IMR-90 (cell line): ENCODE measurements around the gene RGN. TPM values are rescaled to one million over a fixed set of nuclear protein-coding genes. Genes with fewer than 3 reads are reported as not detected.

Experiments used
- ATAC-seq: fragments of 200-7000 bp; cut with Tn5 transposase; 2 replicates; pipeline ENCODE4 v1.9.1; 2020; ENCODE audit warnings: low read depth, mild to moderate bottlenecking, moderate library complexity
- BruUV-seq: library from RNA; stranded (reverse); fragments of 400-500 nt; replicated peaks from 2 replicates; lab custom pipeline; 2021; lab: Mats Ljungman, UMichigan
- CTCF ChIA-PET: fragments of 300-600 bp; formaldehyde crosslinking; extraction: SDS; loops from one replicate; lab custom pipeline; 2021; ENCODE audit warnings: antibody characterized with exemption; lab: Yijun Ruan, JAX
- POLR2A ChIA-PET: fragments of 300-600 bp; sonication (Branson Sonifier 250); formaldehyde crosslinking; loops from one replicate; lab custom pipeline; 2022; ENCODE audit warnings: antibody characterized with exemption; ENCODE audit not compliant: unreplicated experiment; lab: Charles Lee
- DNase-seq: peaks from one replicate; pipeline ENCODE4 v3.0.0; 2013
- H2AFZ ChIP-seq: replicated peaks from 2 replicates; pipeline ENCODE3; 2013; ENCODE audit warnings: low read length, mild to moderate bottlenecking; ENCODE audit not compliant: poor library complexity
- H2AK5ac ChIP-seq: 2 replicates; pipeline ENCODE4 v1.6.1; 2013; ENCODE audit warnings: low read depth, low read length, inconsistent platforms
- H2AK9ac ChIP-seq: replicated peaks from 2 replicates; pipeline ENCODE3; 2013; ENCODE audit warnings: mild to moderate bottlenecking, low read depth, low read length, moderate library complexity; ENCODE audit not compliant: poor library complexity
- H2BK120ac ChIP-seq: 2 replicates; pipeline ENCODE4 v1.6.1; 2013; ENCODE audit warnings: low read depth, low read length, inconsistent platforms
- H2BK15ac ChIP-seq: 3 replicates; pipeline ENCODE4 v1.6.1; 2013; ENCODE audit warnings: low read depth, low read length, inconsistent platforms
- H2BK20ac ChIP-seq: 2 replicates; pipeline ENCODE4 v1.6.1; 2013; ENCODE audit warnings: low read depth, mild to moderate bottlenecking, inconsistent platforms, low read length, moderate library complexity
- H2BK5ac ChIP-seq: 2 replicates; pipeline ENCODE4 v1.6.1; 2013; ENCODE audit warnings: mild to moderate bottlenecking, low read depth, low read length, inconsistent platforms; ENCODE audit not compliant: poor library complexity, severe bottlenecking
- H3K14ac ChIP-seq: replicated peaks from 2 replicates; pipeline ENCODE4 v1.6.1; 2013; ENCODE audit warnings: low read depth, low read length, inconsistent platforms
- H3K18ac ChIP-seq: 2 replicates; pipeline ENCODE4 v1.6.1; 2013; ENCODE audit warnings: low read depth, low read length, control low read depth
- H3K23ac ChIP-seq: 2 replicates; pipeline ENCODE4 v1.6.1; 2013; ENCODE audit warnings: low read depth, low read length, inconsistent platforms
- H3K27ac ChIP-seq: 2 replicates; pipeline ENCODE4 v1.5.1; 2013; ENCODE audit warnings: mild to moderate bottlenecking, control low read depth, low read length; ENCODE audit not compliant: insufficient read depth
- H3K27me3 ChIP-seq: 2 replicates; pipeline ENCODE4 v1.6.1; 2013; ENCODE audit warnings: low read length; ENCODE audit not compliant: control insufficient read depth, insufficient read depth
- H3K36me3 ChIP-seq: 2 replicates; pipeline ENCODE4 v1.6.1; 2013; ENCODE audit warnings: low read length, mixed read lengths; ENCODE audit not compliant: control insufficient read depth, insufficient read depth
- H3K4ac ChIP-seq: 2 replicates; pipeline ENCODE4 v1.6.1; 2013; ENCODE audit warnings: low read depth, low read length, inconsistent platforms
- H3K4me1 ChIP-seq: 2 replicates; pipeline ENCODE4 v1.6.1; 2013; ENCODE audit warnings: low read length, mixed read lengths; ENCODE audit not compliant: control insufficient read depth, insufficient read depth
- H3K4me2 ChIP-seq: 2 replicates; pipeline ENCODE4 v1.6.1; 2013; ENCODE audit warnings: low read depth, mild to moderate bottlenecking, control low read depth, low read length, moderate library complexity
- H3K4me3 ChIP-seq: 2 replicates; pipeline ENCODE4 v1.5.1; 2013; ENCODE audit warnings: low read depth, mild to moderate bottlenecking, control low read depth, low read length, moderate library complexity; ENCODE audit not compliant: insufficient read depth
- H3K56ac ChIP-seq: 2 replicates; pipeline ENCODE4 v1.6.1; 2013; ENCODE audit warnings: low read length, inconsistent platforms; ENCODE audit not compliant: insufficient read depth; ENCODE audit errors: extremely low read depth
- H3K79me1 ChIP-seq, 2 experiments: 2 replicates each; pipeline ENCODE4 v1.6.1; 2013; ENCODE audit warnings: low read length in 2 of 2, inconsistent platforms in 1 of 2, low read depth in 1 of 2
- H3K9ac ChIP-seq: 2 replicates; pipeline ENCODE4 v1.6.1; 2013; ENCODE audit warnings: low read depth, low read length, control low read depth
- H3K9me1 ChIP-seq: 2 replicates; pipeline ENCODE4 v1.6.1; 2013; ENCODE audit warnings: low read length, inconsistent platforms; ENCODE audit not compliant: insufficient read depth
- H3K9me3 ChIP-seq: 2 replicates; pipeline ENCODE4 v1.6.1; 2013; ENCODE audit warnings: low read length; ENCODE audit not compliant: control insufficient read depth, insufficient read depth
- H4K20me1 ChIP-seq: 2 replicates; pipeline ENCODE4 v1.6.1; 2013; ENCODE audit warnings: low read length, inconsistent platforms; ENCODE audit not compliant: insufficient read depth
- H4K5ac ChIP-seq: 2 replicates; pipeline ENCODE4 v1.6.1; 2013; ENCODE audit warnings: mild to moderate bottlenecking, low read depth, low read length, control low read depth
- H4K8ac ChIP-seq, 2 experiments: 2 replicates each; pipeline ENCODE4 v1.6.1; 2013; ENCODE audit warnings: low read depth in 2 of 2, low read length in 2 of 2, control low read depth in 1 of 2, inconsistent platforms in 1 of 2
- H4K91ac ChIP-seq: 2 replicates; pipeline ENCODE4 v1.6.1; 2013; ENCODE audit warnings: low read depth, low read length, inconsistent platforms; ENCODE audit not compliant: insufficient read depth
- BHLHE40 ChIP-seq: fragments of 150-350 bp; IDR thresholded peaks from 2 replicates; pipeline ENCODE4 v1.6.1; 2016; ENCODE audit warnings: mild to moderate bottlenecking, low read depth, low read length
- CTCF ChIP-seq: conservative IDR thresholded peaks from 2 replicates; pipeline ENCODE4 v1.5.1; 2012; ENCODE audit warnings: mild to moderate bottlenecking, low read depth, low read length, improper control_type of control experiment
- FOS ChIP-seq: fragments of 150-350 bp; IDR thresholded peaks from 2 replicates; pipeline ENCODE4 v1.6.1; 2016; ENCODE audit warnings: low read depth, low read length
- MAZ ChIP-seq: IDR thresholded peaks from 2 replicates; pipeline ENCODE4 v1.6.1; 2012; ENCODE audit warnings: low read depth, mild to moderate bottlenecking, low read length, improper control_type of control experiment, moderate library complexity, borderline replicate concordance
- MXI1 ChIP-seq: IDR thresholded peaks from 2 replicates; pipeline ENCODE4 v1.6.1; 2012; ENCODE audit warnings: low read depth, mild to moderate bottlenecking, low read length, moderate library complexity, borderline replicate concordance
- NFE2L2 ChIP-seq: fragments of 150-350 bp; IDR thresholded peaks from 2 replicates; pipeline ENCODE4 v1.6.1; 2016; ENCODE audit warnings: low read depth, mild to moderate bottlenecking, low read length
- POLR2A ChIP-seq: IDR thresholded peaks from 2 replicates; pipeline ENCODE4 v1.6.1; 2012; ENCODE audit warnings: mild to moderate bottlenecking, low read depth, low read length
- RFX5 ChIP-seq: IDR thresholded peaks from 2 replicates; pipeline ENCODE4 v1.8.0; 2012; ENCODE audit warnings: low read depth, mild to moderate bottlenecking, low read length, moderate library complexity
- USF2 ChIP-seq: fragments of 150-350 bp; IDR thresholded peaks from 2 replicates; pipeline ENCODE4 v1.6.1; 2017; ENCODE audit warnings: mild to moderate bottlenecking, antibody characterized with exemption, low read length, low read depth
- WGBS, 2 experiments: methylation state at CpG; one replicate each; pipeline versions ENCODE4 v1.1.5 to v1.1.7; 2013; ENCODE audit warnings: missing lambda C conversion rate in 2 of 2; ENCODE audit not compliant: insufficient read length in 1 of 2; ENCODE audit errors: extremely low coverage in 2 of 2; 5-methylcytosine and 5-hydroxymethylcytosine counted together
- dilution Hi-C: fragments of 300-500 bp; cut with HindIII; formaldehyde crosslinking; loops from one replicate; pipeline ENCODE4 v1.14.3; 2018; ENCODE audit warnings: low sequenced_read_pairs; ENCODE audit not compliant: unreplicated experiment
- in situ Hi-C: fragments of 300-500 bp; cut with MboI; formaldehyde crosslinking; loops from 3 replicates; pipeline ENCODE4 v1.14.3; 2019; ENCODE audit warnings: low sequenced_read_pairs, inconsistent platforms, mixed read lengths
- intact Hi-C: fragments of 100-400 bp; cut with micrococcal nuclease; formaldehyde crosslinking; loops from 2 replicates; pipeline ENCODE4 v1.10.0; 2022
- polyA plus RNA-seq, 3 experiments: library from polyadenylated mRNA; depleted of rRNA; stranded (reverse); fragments of >200 nt; gene quantifications; 2 replicates each; pipeline ENCODE4 v1.2.3, GENCODE V29; 2012; ENCODE audit warnings: low replicate concordance in 1 of 3
- total RNA-seq: library from RNA; depleted of rRNA; stranded (reverse); fragments of >200 nt; gene quantifications from 2 replicates; pipeline ENCODE4 v1.2.3, GENCODE V29; 2012

RGN gene
- total and polyA plus RNA-seq, 2 of the 4 experiments (the other 2 are of a cell fraction) = 0.18 to 0.26 TPM

- CTCF ChIA-PET = interaction anchor here (0.7 kb wide), 1 partner anchor 13 kb away, joined by 3 read pairs; no protein-coding TSS in a partner anchor
- WGBS, 2 experiments = no CpG with 5 or more reads among the region's 2 CpGs
- no peaks in the 10 kb centered on the region for H3K4me1 ChIP-seq
Observed at GRCh38 chrX:47063179-47063578, 15.1 kb upstream of the RGN start.

More at GRCh38 chrX:47063179-47063578, 15.1 kb upstream of the RGN start:
- H3K4ac ChIP-seq = no peak overlapping the region
- H2AK5ac ChIP-seq = no peak overlapping the region
- no peaks in the 10 kb centered on the region; the same call in 1 of the 2 replicates for H3K36me3 ChIP-seq
- H3K27ac ChIP-seq = no peak overlapping the region
- dilution Hi-C loops (no loop called here), in situ Hi-C loops (no loop called here), intact Hi-C loops (no loop called here)
- POLR2A ChIA-PET = no interaction called here
- no peak overlapping the region for H4K91ac ChIP-seq
- no peak overlapping the region for H3K23ac ChIP-seq
- BruUV-seq = no TSS peak
- H4K5ac ChIP-seq = no peak overlapping the region
- no peak overlapping the region for H2BK20ac ChIP-seq
- H3K4me2 ChIP-seq = no peak overlapping the region
- TF ChIP-seq RFX5 (no peak), MAZ (no peak), CTCF (no peak), MXI1 (no peak), BHLHE40 (no peak), USF2 (no peak), NFE2L2 (no peak), FOS (no peak), POLR2A (no peak)
- no peaks in the 10 kb centered on the region for H4K20me1 ChIP-seq
- no peak overlapping the region for H3K56ac ChIP-seq
- no peak overlapping the region for H3K4me3 ChIP-seq
- no peaks in the 10 kb centered on the region for H3K79me1 ChIP-seq
- H2AFZ ChIP-seq = no peak overlapping the region
- no peaks in the 10 kb centered on the region; the same call in 1 of the 2 replicates for H3K9me1 ChIP-seq
- no peak overlapping the region for H2AK9ac ChIP-seq
- H2BK15ac ChIP-seq = no peak overlapping the region
- no peak overlapping the region for H2BK120ac ChIP-seq
- H4K8ac ChIP-seq = no peak overlapping the region
- H3K18ac ChIP-seq = no peak overlapping the region
- H3K14ac ChIP-seq = no peak overlapping the region
- no peaks in the 10 kb centered on the region for H3K9me3 ChIP-seq
- DNase-seq = no peak
- H3K9ac ChIP-seq = no peak overlapping the region
- no peak overlapping the region for H2BK5ac ChIP-seq
- H3K27me3 ChIP-seq = peaks cover 11% of the 10 kb centered on the region
- ATAC-seq = no peak
